ENCODE measurements around the gene MYD88.

The MYD88 gene

DNA sequence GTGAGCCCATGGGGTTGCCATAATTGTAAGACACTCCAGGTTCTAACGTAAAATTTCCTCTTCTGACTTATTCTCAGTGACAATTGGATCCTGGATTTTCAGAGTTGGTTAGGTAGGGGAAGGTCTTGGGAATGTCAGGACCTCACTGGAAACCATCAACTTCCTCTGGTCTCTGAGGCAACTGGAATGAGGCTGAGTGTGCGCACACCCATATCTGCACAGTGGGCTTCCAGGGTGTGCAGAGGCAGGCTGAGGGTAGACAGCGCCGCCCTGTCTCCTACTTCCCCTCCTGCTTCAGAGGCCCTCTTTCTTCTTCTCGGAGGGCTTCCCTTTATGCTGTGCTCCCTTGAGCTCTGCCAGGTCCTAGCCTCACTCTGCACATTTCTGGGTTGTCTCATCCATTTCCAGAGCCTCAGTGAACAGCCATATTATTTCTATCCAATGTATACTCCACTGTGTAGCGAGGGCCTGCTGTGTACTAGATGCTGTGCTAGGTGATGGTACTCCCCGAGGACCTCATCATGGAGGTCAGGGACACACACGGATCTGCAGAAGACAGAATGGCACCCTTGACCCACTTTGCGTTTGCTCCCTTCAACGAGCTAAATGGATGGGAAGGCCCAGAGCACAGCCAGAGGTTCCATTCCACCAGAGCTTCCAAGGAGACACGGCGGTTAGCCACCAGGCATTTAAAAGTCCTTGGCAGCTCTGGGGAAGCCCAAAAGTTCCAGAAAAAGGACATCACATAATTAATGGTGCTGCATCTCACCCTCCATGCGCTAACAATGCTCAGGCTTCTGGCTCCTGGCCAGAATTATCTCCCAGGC is 19.8 kb upstream of the MYD88 start:
- Mint-ChIP-seq H3K36me3 (no peaks in the 10 kb centered on the region), H3K4me1 (peaks cover 7% of the 10 kb centered on the region), H3K9me3 (no peaks in the 10 kb centered on the region), H3K27ac (no peak overlapping the region), H3K27me3 (no peaks in the 10 kb centered on the region), H3K4me3 (no peak overlapping the region)

DNA sequence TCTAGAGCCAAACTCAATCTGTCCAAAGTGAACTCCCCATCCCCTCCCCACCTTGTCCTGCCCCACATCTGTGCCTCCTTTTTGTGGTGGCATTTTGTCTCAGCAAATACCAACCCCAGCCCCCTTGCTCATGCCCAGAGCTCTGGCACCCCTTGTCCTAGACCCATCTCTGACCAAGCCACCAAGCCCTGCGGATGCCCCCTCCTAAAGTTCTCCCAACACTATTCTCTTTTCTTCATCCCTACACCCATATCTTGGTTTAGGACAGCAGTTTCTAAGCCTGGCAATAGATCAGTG is 19.3 kb upstream of the MYD88 start:
- Mint-ChIP-seq H3K4me1 (peaks cover 7% of the 10 kb centered on the region), H3K36me3 (no peaks in the 10 kb centered on the region), H3K27ac (no peak overlapping the region), H3K27me3 (no peaks in the 10 kb centered on the region), H3K9me3 (no peaks in the 10 kb centered on the region), H3K4me3 (no peak overlapping the region)

DNA sequence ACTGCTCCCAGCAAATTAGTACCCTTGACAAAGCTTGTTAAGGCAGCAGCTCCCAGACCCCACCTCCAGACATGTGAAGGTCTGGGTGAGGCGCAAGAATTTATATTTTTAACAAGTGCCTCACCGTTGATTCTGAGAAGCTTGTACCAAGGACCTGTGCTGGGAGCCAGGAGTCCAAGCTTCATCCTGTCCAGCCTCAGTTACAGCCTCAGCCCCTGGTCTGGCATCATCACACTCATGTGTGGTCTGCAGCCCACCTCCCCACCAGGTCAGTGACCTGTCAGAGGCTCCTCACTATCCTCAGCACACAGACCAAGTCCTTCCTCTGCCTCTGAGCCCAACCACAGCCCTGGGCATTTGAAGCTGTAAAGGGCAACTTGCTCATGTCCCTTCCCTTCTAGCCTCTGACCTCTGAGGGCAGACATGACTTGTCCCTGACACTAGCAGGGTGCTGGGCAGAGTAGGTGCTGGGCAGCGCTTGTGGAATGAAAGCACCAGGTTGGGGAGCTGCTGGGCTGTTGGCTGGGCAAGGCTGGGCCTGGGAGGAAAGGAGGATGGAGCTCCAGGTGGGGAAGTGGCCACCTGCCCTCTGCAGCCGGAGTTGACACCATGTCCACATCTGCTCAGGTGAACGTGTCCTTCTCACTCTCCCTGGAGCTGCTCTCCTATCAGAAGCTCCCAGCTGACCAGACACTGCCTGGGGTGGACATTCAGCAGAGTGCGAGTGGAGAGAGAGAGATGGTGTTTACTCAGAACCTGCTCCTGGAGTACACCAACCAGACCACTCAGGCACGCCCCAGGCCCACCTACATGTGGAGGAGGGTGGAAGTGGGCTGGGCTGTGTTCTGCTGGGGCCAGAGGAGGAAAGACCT is 18.4 kb upstream of the MYD88 start:
- Mint-ChIP-seq H3K27ac (peak overlapping the region; percentile 41), H3K9me3 (no peaks in the 10 kb centered on the region), H3K27me3 (no peaks in the 10 kb centered on the region), H3K4me1 (peaks cover 7% of the 10 kb centered on the region), H3K4me3 (no peak overlapping the region), H3K36me3 (peaks cover 3% of the 10 kb centered on the region)

DNA sequence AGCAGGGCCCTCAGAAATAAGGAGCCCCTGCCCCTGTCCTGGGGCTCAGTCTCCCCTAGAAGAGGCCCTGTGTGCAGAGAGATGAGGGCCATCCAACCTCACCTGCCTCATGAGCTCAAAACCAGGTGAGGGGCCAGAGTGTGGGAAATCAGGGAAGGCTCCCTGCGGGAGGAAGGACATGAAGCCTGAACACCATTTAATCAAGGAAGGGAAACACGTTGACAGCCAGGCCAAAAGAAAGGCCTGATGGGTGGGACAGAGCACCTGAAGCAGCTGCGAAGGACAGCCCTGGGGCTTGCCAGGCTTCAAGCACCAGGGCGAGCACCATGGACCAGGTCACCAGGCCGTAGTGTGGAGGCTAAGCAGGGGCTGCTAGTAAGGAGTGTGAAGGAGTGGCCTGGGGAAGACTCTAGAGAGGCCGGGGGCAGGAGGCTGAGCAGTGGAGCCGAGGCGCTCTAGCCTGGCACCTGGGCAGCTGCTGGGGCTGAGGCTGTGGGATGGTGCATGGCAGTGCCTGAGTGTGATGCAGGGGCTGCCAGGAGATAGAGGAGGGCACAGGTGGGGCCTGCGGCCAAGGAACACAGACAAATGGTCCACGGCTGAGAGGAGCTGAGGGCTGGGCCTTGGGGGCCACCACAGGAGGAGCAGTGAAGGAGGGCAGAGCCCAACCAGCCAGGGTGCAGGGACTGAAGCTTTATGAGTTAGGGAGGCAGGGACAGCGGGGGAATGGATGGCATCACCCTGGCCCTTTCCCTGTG is 17.6 kb upstream of the MYD88 start:
- Mint-ChIP-seq H3K9me3 (no peaks in the 10 kb centered on the region), H3K27me3 (no peaks in the 10 kb centered on the region), H3K27ac (peak overlapping the region; percentile 88), H3K36me3 (peaks cover 4% of the 10 kb centered on the region), H3K4me3 (no peak overlapping the region), H3K4me1 (peaks cover 7% of the 10 kb centered on the region)

DNA sequence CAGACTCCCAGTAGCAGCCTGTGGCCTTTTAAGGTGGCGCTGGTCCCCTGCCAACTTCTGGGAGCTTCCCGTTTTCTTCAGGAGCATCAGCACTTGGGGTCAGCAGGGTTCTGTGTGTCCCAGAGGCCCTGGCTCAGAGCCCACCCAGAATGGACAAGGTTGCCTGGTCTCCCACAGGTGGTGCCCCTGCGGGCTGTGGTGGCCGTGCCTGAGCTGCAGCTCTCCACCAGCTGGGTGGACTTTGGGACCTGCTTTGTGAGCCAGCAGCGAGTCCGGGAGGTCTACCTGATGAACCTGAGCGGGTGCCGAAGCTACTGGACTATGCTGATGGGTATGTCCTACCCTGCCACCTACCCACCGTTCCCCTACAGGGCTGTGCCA is 17.0 kb upstream of the MYD88 start:
- H3K4me3 Mint-ChIP-seq: no peak overlapping the region
- H3K9me3 Mint-ChIP-seq: no peaks in the 10 kb centered on the region
- H3K4me1 Mint-ChIP-seq: peaks cover 7% of the 10 kb centered on the region
- no peak overlapping the region for H3K27ac Mint-ChIP-seq
- H3K36me3 Mint-ChIP-seq: peaks cover 4% of the 10 kb centered on the region
- no peaks in the 10 kb centered on the region for H3K27me3 Mint-ChIP-seq

DNA sequence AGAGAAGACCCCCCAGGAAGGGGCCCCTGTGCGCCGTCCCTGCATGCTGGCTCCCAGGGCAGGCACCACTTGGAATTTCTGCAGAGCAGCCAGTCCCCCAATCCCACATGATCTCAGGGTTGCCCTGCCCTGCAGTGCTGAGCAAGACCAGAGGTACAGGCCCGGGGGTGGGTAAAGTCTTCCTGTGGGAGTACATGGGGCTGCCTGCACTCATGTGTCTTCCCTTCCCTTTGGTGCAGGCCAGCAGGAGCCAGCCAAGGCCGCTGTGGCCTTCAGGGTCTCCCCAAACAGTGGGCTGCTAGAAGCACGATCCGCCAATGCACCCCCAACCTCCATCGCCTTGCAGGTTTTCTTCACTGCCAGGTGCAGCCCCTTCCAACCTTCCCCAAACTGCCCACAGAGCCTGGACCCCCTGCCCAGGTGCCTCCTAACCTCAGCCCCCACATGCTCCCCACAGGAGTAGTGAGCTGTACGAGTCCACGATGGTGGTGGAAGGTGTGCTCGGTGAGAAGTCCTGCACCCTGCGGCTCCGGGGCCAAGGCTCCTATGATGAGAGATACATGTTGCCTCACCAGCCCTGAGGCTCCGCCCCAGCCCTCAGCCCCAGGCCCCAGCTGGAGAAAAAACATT is 16.5 kb upstream of the MYD88 start:
- Mint-ChIP-seq H3K4me3 (no peak overlapping the region), H3K27ac (no peak overlapping the region), H3K36me3 (peaks cover 4% of the 10 kb centered on the region), H3K9me3 (no peaks in the 10 kb centered on the region), H3K4me1 (peaks cover 7% of the 10 kb centered on the region), H3K27me3 (no peaks in the 10 kb centered on the region)

DNA sequence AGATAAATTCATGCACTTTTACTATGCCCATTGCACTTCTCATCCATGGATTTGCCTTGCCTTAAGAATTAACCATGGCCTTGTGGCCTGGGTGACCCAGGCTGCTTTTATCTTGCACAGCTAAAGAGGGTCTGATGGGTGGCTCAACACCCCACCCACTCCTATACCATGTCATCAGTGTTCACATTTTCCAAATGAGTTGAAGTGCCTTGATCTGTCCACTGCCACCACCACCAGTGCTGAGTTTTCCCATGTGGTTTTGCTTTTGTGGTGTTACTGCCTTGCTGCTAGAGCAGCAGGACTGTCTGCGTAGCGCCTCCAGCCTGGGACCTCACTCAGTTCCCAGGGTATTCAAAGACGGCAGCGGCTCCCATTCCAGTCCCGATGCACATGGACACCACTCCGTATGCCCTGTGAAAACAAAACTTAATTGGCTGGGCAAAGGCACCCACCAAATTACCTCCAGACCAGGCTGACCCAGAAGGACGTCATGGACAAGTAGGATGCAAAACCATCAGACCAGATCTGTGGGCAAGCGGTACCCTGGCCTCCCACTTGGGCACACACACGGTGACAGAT is 15.7 kb upstream of the MYD88 start:
- Mint-ChIP-seq H3K9me3 (no peaks in the 10 kb centered on the region), H3K27me3 (no peaks in the 10 kb centered on the region), H3K27ac (no peak overlapping the region), H3K36me3 (peaks cover 4% of the 10 kb centered on the region), H3K4me1 (peaks cover 7% of the 10 kb centered on the region), H3K4me3 (no peak overlapping the region)

DNA sequence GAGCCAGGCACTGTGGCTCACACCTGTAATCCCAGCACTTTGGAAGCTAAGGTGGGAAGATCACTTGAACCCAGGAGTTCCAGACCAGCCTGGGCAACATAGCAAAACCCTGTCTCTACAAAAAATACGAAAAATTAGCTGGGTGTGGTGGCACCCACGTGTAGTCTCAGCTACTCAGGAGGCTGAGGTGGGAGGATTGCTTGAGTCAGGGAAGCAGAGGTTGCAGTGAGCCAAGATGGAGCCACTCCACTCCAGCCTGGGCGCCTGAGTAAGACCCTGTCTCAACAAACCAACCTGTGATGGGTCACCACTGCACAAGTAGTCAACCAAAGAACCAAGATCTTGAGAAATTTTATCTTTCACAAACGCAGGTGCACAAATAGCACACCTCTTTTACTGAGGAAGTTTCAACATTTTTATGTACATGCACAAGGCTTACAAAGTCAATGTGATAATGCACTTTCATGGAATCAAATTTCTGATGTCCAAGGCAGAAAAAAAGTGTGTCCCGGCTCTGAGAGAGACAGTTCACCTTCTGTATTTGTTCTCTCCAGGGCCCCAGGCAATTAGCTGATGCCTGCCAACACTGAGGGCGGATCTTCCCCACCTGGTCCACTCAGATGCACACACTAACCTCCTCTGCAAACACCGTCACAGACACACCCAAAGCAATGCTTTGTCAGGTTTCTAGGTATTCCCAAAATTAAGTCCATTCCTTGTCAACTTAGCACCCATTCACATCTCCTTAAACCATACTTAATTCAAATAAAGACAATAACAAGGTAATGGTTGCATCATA is 13.9 kb upstream of the MYD88 start:
- Mint-ChIP-seq H3K9me3 (no peaks in the 10 kb centered on the region), H3K36me3 (peaks cover 5% of the 10 kb centered on the region), H3K27ac (peak overlapping the region; percentile 3)

DNA sequence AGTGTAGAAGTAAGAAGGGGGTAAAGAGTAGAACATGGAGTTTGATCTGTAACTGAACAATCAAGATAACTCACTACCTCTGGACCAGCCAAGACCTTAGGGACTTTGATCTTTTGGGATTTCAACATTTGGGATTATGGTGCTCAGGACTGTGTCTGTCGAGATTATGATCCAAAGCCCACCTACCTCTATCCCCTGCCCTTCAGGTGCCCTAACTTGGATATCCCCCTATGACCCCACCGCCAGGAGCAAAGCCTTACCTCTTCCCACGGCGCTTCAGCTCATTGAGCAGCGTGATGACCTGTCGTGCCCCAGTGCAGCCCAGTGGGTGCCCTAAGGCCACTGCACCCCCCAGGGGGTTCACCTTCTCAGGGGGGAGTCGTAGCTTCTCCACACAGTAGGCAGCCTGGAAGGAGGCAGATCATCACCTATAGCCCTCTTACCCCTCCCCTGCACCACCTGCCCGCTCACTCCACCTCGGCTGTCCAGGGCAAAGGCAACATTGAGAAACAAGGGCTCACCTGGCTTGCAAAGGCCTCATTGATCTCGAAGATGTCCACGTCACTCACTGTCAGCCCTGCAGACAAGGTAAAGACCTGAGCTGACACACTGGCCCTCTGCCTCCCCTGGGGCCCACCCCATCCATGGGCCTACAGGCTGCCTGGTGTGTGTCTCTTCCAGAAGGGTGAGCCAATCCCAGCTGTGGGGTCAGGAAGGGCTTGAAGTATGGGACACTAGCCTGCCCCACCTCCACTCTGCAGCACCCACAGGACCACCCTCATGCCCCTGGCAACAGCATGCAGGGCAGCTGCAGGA is 12.9 kb upstream of the MYD88 start:
- H3K9me3 Mint-ChIP-seq: no peaks in the 10 kb centered on the region
- no peaks in the 10 kb centered on the region for H3K27me3 Mint-ChIP-seq
- H3K4me3 Mint-ChIP-seq: no peak overlapping the region
- peaks cover 5% of the 10 kb centered on the region for H3K36me3 Mint-ChIP-seq
- peaks cover 4% of the 10 kb centered on the region for H3K4me1 Mint-ChIP-seq
- peak overlapping the region; percentile 3 for H3K27ac Mint-ChIP-seq

More for the DNA sequence above, 13.9 kb upstream of the MYD88 start:
- Mint-ChIP-seq H3K4me3 (no peak overlapping the region), H3K4me1 (no peaks in the 10 kb centered on the region), H3K27me3 (no peaks in the 10 kb centered on the region)

DNA sequence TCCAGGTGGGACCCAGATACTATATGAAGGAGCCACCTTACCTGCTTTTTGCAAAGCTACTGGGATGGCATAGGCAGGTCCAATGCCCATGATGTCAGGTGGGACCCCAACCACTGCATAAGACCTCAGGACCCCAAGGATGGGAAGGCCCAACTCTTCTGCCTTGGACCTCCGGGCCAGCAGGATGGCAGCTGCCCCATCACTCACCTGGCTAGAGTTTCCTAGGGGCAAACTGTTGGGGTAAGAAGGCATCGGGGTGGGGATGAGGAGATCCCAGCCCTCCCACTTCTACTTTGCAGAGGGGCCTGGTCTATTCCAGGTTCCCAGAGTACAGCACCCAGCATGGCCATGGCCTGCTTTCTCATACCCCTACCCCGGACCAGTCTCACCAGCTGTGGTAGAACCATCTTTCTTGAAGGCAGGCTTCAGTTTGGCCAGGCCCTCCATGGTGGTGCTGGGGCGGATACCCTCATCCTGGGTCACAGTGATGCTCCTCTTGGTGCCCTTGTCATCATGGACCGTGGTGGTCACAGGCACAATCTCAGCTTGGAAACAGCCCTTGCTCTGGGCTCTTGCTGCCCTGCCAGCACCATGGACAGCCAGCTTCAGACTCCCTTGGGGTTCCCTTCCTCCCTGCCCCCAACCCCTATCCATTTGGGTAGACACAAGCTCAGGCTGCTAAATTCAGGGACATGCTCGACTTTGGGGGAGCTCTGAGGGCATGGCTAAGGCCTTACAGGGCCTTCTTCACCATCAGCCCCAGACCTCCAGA is 12.2 kb upstream of the MYD88 start:
- no peaks in the 10 kb centered on the region for H3K27me3 Mint-ChIP-seq
- peaks cover 5% of the 10 kb centered on the region for H3K36me3 Mint-ChIP-seq
- H3K27ac Mint-ChIP-seq: peak overlapping the region; percentile 23
- no peaks in the 10 kb centered on the region for H3K9me3 Mint-ChIP-seq
- H3K4me3 Mint-ChIP-seq: no peak overlapping the region
- peaks cover 4% of the 10 kb centered on the region for H3K4me1 Mint-ChIP-seq

DNA sequence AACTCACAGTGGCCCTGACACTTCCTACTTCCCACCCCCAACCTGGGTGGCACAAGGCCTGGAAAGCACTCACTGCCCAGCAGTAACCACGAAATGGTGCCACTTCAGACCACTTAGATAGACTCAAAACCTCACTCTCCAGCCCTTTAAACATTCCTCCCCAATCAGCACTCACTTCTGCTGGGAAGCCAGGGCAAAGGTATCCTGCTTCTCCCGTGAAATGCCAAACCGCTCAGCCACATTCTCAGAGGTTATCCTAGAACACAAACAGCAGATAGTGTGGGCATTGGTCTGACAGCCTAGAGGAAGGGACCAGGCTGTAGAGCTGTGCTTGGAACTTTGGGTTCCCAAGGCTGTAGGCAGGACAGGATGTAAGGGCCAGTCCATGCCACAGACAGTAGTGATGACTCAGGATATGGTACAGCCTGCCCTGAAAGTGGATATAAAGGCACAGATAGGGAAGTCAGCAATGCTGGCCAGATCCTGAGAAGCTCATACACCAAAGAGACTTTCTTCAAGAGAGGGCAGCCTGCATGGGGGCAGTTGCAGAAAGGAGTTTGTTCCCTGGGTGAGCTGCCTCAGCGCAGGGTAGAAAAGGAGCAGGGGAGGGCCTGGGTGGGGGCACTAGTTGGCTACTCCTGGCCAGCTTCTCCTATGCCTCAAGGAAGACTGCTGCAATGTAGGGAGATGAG is 10.7 kb upstream of the MYD88 start:
- H3K4me3 Mint-ChIP-seq: no peak overlapping the region
- peaks cover 5% of the 10 kb centered on the region for H3K36me3 Mint-ChIP-seq
- H3K4me1 Mint-ChIP-seq: peaks cover 6% of the 10 kb centered on the region
- no peaks in the 10 kb centered on the region for H3K9me3 Mint-ChIP-seq
- peak overlapping the region; percentile 83 for H3K27ac Mint-ChIP-seq
- no peaks in the 10 kb centered on the region for H3K27me3 Mint-ChIP-seq

DNA sequence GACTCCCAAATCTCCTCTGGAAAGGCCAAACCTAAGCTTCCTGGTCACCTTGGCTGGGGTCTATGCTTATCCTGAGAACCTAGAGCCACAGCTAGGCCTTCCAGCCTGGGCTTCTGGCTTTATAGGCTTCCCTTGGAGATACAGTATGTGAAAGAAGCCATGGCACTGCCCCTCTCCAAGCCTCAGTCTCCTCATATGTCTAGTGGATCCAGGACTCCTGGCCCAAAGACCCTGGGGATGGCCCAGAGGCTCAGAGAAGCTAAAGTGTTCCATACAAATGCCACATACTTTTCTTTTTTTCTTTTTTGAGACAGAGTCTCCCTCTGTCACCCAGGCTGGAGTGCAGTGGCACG is 10.2 kb upstream of the MYD88 start:
- Mint-ChIP-seq H3K4me3 (no peak overlapping the region), H3K4me1 (peaks cover 10% of the 10 kb centered on the region), H3K27me3 (no peaks in the 10 kb centered on the region), H3K27ac (peak overlapping the region; percentile 8), H3K9me3 (no peaks in the 10 kb centered on the region), H3K36me3 (peaks cover 5% of the 10 kb centered on the region)

DNA sequence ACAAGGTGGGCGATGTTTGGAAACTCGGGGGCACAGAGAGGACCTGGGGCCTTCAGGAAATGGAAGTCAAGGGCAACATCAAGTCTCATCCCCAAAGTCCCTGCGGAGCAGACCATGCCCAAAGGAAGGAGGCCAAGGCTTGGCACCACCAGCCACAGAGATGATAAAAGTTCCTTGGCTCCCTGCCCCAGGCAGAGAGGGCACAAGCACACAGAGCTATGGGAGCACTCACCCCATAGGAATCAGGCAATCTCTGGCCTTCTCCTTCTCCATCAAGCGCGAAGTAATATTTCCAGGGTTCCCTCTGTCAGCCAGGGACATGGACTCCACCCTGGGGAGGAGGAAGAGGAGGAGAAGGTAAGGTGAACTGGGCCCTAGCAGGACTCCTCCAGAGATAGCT is 9.4 kb upstream of the MYD88 start:
- Mint-ChIP-seq H3K4me1 (peaks cover 17% of the 10 kb centered on the region), H3K36me3 (peaks cover 5% of the 10 kb centered on the region), H3K4me3 (no peak overlapping the region), H3K27ac (no peak overlapping the region), H3K27me3 (no peaks in the 10 kb centered on the region), H3K9me3 (no peaks in the 10 kb centered on the region)
